ENCODE measurements around the gene ASCC1.
"Not testable (repeated sequence)": the region's sequence is repeated elsewhere in the genome, so short reads cannot be mapped to it uniquely, and the experiment has no call there.

ASCC1 gene

DNA sequence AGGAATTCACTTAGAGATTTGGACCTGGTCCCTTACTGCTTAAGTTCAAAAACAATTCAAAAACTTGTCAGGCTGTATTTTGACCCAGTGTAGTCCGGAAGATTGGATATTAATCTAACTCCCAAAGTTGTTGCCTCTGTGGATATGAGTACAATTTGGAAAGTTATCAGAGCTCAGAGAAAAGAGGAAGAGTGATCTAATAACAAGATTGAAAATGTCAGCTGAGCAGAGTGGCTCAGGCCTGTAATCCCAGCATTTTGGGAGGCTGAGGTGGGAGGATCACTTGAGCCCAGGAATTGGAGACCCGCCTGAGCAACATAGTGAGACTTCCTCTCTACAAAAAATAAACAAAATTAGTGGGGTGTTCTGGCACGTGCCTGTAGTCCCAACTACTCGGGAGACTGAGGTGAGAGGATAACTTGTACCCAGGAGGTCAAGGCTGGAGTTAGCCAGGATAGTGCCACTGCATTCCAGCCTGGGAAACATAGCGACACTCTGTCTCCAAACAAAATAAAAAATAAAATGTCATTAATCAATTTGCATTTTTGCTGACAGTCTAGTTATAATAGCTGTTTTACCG, 3.2 kb upstream of the ASCC1 start:
- no peak for DNase-seq (ENCODE audit: low spot score)

DNA sequence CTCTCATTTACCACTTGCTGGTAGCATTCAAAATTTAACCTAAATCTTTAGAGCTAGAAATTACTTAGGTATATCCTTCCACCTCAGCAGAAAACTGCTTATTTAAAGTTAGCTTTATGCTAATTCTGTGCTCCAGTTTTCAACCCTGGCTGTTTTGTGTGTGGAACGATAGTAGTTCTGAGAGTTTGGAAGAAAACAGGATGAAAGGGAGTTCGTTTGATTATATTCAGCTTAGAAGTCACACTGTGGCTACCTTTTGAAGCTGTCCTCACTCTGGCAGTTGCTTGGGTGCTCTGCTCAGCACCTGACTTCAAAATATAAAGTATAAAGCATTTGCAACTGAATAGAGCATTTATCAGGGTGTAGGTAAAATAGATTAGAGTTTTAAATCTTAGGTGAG, 2.6 kb upstream of the ASCC1 start:
- DNase-seq (ENCODE audit: low spot score) = no peak

- no peak for DNase-seq (ENCODE audit: low spot score)
Measured at GRCh38 chr10:72218325-72218724, 2.2 kb upstream of the ASCC1 start.

GRCh38 chr10:72211832-72212231, 4.2 kb downstream of the ASCC1 start:
- not testable (repeated sequence) for DNase-seq (ENCODE audit: low spot score)

DNA sequence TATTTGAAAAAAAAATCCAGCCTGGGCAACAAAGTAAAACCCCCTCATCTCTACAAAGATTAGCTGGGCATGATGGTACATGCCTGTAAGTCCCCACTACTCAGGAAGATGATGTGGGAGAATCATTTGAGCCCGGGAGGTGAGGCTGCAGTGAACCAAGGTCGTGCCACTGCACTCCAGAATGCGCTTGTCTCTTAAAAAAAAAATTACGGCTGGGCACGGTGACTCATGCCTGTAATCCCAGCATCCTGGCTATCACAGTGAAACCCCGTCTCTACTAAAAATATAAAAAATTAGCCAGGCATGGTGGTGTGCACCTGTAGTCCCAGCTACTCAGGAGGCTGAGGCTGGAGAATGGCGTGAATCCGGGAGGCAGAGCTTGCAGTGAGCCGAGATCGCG, 4.7 kb downstream of the ASCC1 start:
- DNase-seq (ENCODE audit: low spot score) = not testable (repeated sequence)

GRCh38 chr10:72208526-72208925, 7.5 kb downstream of the ASCC1 start:
- DNase-seq (ENCODE audit: low spot score) = not testable (repeated sequence)

GRCh38 chr10:72206511-72207229, 9.4 kb downstream of the ASCC1 start:
- no peak for DNase-seq (ENCODE audit: low spot score)

- DNase-seq (ENCODE audit: low spot score) = no peak
Measured at GRCh38 chr10:72204724-72205123, 11.4 kb downstream of the ASCC1 start.

GRCh38 chr10:72204296-72204695, 11.8 kb downstream of the ASCC1 start:
- no peak for DNase-seq (ENCODE audit: low spot score)

DNA sequence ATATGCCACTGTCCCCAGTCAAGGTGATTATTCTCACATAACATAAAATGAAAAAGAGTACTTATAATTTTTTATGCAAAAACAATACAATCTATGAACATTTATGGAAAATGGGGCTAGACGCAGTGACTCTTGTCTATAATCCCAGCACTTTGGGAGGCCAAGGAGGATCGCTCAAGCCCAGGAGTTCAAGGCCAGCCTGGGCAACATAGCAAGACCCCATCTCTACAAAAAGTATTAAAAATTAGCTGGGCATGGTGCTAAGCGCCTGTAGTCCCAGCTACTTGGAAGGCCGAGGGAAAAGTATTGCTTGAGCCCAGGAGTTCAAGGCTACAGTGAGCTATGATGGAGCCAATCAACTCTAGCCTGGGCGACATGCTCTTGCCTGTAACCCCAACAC, 14.8 kb downstream of the ASCC1 start:
- no peak for DNase-seq (ENCODE audit: low spot score)

DNA sequence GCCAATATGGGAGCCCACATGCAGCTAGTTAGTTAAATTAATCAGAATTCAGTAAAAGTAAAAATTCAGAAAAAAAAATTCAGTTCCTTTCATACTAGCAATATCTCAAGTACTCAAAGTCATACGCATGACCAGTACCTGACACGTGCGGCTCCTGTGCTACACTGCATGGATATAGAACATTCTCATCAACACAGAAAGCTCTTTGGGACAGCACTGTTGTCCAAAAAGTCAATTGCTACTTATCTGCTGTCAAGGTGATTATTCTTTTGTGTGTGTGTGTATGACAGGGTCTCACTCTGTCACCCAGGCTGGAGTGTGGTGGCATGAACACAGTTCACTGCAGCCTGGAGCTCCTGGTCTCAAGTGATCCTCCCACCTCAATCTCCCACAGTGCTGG, 15.2 kb downstream of the ASCC1 start:
- DNase-seq (ENCODE audit: low spot score) = no peak

DNA sequence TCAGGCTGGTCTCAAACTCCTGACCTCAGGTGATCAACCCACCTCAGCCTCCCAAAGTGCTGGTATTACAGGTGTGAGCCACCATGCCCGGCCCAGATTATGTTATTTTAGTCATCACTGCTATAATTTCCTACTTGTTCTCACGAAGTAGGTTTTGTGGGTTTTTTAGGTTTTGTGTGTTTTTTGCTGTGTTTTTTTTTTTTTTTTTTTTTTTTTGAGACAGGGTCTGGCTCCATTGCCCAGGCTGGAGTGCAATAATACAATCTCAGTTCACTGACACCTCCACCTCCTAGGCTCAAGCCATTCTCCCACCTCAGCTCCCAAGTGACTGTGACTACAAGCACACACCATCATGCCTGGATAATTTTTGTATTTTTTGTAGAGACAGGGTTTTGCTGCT, 21.1 kb downstream of the ASCC1 start:
- DNase-seq (ENCODE audit: low spot score) = no peak

- DNase-seq (ENCODE audit: low spot score) = no peak
Measured at GRCh38 chr10:72186982-72187330, 29.1 kb downstream of the ASCC1 start.

DNA sequence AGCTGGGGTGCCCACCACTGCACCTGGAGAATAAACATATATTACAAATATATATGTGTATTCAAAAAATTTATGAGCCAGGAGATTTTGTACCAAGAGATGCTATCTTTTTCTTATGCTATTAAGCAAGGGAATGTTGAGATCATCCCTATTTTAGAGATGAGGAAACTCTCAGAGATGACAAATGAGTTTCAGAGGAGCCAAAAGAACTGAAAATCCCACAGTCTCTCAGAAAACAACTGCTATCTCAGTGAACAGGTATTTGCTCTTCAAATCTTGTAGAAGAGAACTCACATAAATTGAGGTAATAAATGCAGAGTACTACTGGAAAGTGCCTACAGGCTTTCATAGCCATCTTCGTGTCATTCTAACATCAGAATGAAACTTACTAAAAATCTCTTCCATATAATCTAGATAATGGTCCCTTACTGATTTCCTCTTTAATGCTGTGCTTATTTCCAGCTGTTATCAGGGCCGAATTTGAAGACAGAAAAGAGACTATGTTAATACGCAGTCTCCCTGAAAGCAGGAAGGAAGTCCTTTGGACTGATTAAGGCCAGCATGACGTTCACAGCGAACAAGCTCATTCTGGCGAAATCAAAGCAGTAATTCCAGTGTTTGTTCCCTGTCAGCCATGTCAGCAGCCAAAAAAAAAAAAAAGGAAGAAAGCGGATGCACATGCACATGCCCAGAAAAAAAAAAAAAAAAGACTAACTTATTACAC, 29.7 kb downstream of the ASCC1 start:
- DNase-seq (ENCODE audit: low spot score) = no peak

DNA sequence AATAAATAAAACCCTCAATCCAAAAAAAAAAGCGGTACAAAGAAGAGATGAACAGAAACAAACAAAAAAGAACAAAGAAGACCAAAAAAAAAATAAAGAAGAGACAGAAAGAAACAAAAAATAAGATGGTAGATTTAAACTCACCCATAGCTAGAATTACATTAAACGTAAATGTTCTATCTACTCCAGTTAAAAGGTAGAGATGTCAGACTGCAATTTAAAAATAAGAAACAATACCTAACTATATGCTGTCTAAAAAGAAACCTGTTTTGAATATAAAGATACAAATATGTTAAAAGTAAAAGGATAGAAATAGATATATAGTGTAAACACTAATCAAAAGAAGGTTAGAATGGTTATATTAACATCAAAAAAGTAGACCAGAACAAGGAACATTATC, 31.9 kb downstream of the ASCC1 start:
- DNase-seq (ENCODE audit: low spot score) = no peak

DNA sequence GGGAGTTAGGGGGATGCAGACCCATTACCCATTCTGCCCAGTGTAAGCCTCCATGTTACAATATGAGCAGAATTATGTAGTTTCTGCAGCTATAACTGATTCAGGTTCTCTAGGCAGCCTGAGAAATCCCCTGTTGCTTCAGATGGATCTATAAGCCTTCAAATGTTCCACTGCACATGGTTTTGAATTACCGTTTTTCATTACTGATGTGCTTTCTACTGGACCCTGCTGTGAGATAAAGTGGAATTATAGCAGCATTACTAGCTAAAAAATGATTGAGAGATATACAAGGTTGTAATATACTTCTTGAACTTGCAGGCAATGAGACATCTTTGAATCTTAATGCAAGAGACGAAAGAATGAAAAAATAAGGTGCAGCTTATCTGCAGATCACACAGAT, 38.6 kb downstream of the ASCC1 start:
- DNase-seq (ENCODE audit: low spot score) = no peak

DNA sequence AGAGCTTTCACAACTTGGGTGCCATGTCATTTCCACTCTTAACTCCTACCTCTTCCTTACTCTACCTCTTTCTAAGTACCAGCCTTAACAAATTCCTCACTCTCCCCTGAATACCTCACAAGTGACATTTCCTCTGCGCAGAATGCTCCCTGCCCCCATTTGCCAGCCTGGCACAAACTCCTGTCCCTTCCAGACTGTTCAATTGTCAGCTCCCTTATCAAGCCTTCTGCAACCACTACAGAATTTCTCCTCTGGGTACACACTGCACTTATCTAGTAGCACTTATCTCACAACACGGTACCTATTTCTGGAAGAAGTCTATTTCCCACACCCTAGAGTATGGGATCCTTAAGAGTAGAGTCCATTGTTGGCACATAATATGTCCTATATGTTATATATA, 39.4 kb downstream of the ASCC1 start:
- no peak for DNase-seq (ENCODE audit: low spot score)

DNA sequence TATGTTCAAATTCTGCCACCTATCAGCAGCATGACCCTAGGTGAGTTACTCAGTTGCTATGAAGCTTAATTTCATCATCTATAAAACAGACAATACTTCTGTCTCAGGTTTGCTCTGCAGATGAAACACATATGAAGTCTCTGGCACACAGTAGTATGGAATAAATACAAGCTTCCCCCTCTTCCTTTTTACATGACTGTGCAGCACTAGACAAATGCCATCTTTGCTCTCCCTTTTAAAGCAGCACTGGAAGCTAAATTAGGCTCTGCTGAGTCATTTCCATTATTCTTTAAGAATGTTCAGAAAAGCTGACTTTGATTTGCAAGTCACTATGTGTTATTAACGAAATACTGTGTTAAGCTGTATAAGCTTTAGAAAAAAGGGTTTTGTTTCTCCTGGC, 40.9 kb downstream of the ASCC1 start:
- no peak for DNase-seq (ENCODE audit: low spot score)

DNA sequence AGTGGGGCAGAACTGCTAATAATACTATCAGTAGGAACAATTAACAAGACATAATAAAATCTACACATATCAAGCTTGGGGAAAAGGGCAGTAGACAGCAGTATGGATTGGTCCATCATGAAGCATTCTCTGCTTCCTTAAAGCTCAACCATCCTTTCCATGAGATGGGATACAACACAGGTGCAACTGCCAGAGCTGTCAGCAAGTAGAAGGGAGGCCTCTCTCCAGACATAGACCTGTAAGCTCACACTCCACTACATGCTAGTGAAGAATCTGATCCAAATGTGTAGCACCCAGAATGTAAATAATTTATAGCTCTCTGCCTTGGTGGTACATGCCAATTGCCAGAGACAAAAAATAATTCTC, 41.8 kb downstream of the ASCC1 start:
- no peak for DNase-seq (ENCODE audit: low spot score)

GRCh38 chr10:72173619-72174296, 42.3 kb downstream of the ASCC1 start:
- no peak for DNase-seq (ENCODE audit: low spot score)

- no peak for DNase-seq (ENCODE audit: low spot score)
Measured at GRCh38 chr10:72173262-72173618, 42.8 kb downstream of the ASCC1 start.

DNA sequence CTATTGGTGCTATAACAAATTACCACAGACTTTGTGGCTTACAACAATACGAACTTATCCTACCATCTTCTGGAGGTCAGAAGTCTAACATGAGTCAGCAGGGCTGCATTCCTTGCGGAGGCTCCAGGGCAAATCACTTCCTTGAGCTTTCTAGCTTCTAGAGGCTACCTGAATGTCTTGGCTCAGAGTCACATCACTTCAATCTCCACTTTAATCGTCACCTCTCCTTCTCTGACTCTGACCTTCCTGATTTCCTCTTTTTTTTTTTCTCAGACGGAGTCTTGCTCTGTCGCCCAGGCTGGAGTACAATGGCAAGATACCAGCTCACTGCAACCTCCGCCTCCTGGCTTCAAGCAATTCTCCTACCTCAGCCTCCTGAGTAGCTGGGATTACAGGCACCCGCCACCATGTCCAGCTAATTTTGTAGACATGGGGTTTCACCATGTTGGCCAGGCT, 44.9 kb downstream of the ASCC1 start:
- no peak for DNase-seq (ENCODE audit: low spot score)

GRCh38 chr10:72170733-72171132, 45.3 kb downstream of the ASCC1 start:
- DNase-seq (ENCODE audit: low spot score) = no peak

All from HuH-7.5 (cell line).